H1 (cell line): Measurements from ENCODE around the gene OR2V1. TPM values are rescaled to one million over a fixed set of nuclear protein-coding genes. Genes with fewer than 3 reads are reported as not detected.

Source experiments
- KDM4A ChIP-seq: IDR thresholded peaks from one replicate; pipeline ENCODE4 v1.7.1; 2012; ENCODE audit warnings: low read depth, mild to moderate bottlenecking, moderate library complexity, low read length, inconsistent platforms; ENCODE audit not compliant: severe bottlenecking
- SIN3A ChIP-seq, 2 experiments: IDR thresholded peaks in 1 of 2; conservative IDR thresholded peaks in 1 of 2; 2 replicates each; pipeline ENCODE4 v1.6.1; 2011 to 2012; ENCODE audit warnings: low read length in 2 of 2, improper control_type of control experiment in 1 of 2, low read depth in 1 of 2, mild to moderate bottlenecking in 1 of 2
- SUZ12 ChIP-seq: fragments of 200-600 bp; sonication (generic); IDR thresholded peaks from 2 replicates; pipeline ENCODE4 v1.6.1; 2012; ENCODE audit warnings: mild to moderate bottlenecking, inconsistent platforms, low read length, moderate library complexity, mixed read lengths
- TAF1 ChIP-seq: IDR thresholded peaks from 2 replicates; pipeline ENCODE4 v1.6.1; 2011; ENCODE audit warnings: mild to moderate bottlenecking, low read depth, low read length
- polyA plus RNA-seq, 7 experiments: library from polyadenylated mRNA; depleted of rRNA in 3 of 7; stranded (reverse) in 5 of 7; unstranded in 2 of 7; fragments of >200 nt in 5 of 7; fragments of 200-250 nt in 2 of 7; gene quantifications; 1 replicate in 5 of 7; 2 replicates in 1 of 7; 4 replicates in 1 of 7; pipeline versions ENCODE4 v1.2.1 to v1.2.3, GENCODE V29; 2011 to 2013; ENCODE audit warnings: missing spikeins in 2 of 7, mixed read lengths in 2 of 7
- total RNA-seq: library from RNA; stranded (reverse); fragmentation: NEBNext Ultra II Directional; extraction: Animal tissue kit (Norgen Biotek cat#: 25700); gene quantifications from 2 replicates; pipeline ENCODE4 v1.2.1, GENCODE V29; 2021
- TF ChIP-seq, protein P1 (sequence below): fragments of 300-600 bp; sonication (generic); IDR thresholded peaks from 2 replicates; pipeline ENCODE4 v1.7.1; 2012; ENCODE audit warnings: low read length, moderate library complexity, mild to moderate bottlenecking, inconsistent platforms; ENCODE audit not compliant: insufficient replicate concordance

OR2V1 gene
- total and polyA plus RNA-seq, 2 of the 8 experiments (the other 6 are each of a cell fraction or from before 2014, with no cell fraction given), result not detected

DNA sequence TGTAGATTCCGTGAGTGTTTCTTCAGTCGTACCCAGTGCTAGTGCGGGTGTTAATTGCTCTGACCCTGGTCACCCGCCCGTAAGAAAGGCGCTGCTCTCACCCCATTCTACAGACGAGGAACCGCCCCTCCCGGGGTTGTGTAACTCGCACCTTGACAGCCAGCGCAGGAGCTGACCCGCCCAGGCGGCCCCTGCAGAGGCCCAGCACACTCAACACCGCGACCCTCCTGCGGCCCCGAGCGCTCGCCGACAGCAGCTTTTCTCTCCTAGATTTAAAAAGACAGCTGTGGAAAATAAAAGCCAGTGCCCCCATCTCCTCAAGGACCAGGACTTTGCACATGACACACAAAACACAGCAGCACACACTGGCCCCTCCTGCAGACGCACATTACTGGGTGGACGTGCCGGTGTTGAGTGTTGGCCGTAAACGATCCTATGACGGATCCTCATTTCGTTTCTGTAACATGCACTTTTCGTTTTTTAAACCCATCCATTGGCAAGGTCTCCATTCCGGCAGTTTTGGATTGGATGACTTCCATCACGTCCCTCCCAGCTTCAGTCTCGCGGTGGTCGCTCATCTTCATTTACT is 39.4 kb upstream of the OR2V1 start (continued):
- TF ChIP-seq, protein P1, sequence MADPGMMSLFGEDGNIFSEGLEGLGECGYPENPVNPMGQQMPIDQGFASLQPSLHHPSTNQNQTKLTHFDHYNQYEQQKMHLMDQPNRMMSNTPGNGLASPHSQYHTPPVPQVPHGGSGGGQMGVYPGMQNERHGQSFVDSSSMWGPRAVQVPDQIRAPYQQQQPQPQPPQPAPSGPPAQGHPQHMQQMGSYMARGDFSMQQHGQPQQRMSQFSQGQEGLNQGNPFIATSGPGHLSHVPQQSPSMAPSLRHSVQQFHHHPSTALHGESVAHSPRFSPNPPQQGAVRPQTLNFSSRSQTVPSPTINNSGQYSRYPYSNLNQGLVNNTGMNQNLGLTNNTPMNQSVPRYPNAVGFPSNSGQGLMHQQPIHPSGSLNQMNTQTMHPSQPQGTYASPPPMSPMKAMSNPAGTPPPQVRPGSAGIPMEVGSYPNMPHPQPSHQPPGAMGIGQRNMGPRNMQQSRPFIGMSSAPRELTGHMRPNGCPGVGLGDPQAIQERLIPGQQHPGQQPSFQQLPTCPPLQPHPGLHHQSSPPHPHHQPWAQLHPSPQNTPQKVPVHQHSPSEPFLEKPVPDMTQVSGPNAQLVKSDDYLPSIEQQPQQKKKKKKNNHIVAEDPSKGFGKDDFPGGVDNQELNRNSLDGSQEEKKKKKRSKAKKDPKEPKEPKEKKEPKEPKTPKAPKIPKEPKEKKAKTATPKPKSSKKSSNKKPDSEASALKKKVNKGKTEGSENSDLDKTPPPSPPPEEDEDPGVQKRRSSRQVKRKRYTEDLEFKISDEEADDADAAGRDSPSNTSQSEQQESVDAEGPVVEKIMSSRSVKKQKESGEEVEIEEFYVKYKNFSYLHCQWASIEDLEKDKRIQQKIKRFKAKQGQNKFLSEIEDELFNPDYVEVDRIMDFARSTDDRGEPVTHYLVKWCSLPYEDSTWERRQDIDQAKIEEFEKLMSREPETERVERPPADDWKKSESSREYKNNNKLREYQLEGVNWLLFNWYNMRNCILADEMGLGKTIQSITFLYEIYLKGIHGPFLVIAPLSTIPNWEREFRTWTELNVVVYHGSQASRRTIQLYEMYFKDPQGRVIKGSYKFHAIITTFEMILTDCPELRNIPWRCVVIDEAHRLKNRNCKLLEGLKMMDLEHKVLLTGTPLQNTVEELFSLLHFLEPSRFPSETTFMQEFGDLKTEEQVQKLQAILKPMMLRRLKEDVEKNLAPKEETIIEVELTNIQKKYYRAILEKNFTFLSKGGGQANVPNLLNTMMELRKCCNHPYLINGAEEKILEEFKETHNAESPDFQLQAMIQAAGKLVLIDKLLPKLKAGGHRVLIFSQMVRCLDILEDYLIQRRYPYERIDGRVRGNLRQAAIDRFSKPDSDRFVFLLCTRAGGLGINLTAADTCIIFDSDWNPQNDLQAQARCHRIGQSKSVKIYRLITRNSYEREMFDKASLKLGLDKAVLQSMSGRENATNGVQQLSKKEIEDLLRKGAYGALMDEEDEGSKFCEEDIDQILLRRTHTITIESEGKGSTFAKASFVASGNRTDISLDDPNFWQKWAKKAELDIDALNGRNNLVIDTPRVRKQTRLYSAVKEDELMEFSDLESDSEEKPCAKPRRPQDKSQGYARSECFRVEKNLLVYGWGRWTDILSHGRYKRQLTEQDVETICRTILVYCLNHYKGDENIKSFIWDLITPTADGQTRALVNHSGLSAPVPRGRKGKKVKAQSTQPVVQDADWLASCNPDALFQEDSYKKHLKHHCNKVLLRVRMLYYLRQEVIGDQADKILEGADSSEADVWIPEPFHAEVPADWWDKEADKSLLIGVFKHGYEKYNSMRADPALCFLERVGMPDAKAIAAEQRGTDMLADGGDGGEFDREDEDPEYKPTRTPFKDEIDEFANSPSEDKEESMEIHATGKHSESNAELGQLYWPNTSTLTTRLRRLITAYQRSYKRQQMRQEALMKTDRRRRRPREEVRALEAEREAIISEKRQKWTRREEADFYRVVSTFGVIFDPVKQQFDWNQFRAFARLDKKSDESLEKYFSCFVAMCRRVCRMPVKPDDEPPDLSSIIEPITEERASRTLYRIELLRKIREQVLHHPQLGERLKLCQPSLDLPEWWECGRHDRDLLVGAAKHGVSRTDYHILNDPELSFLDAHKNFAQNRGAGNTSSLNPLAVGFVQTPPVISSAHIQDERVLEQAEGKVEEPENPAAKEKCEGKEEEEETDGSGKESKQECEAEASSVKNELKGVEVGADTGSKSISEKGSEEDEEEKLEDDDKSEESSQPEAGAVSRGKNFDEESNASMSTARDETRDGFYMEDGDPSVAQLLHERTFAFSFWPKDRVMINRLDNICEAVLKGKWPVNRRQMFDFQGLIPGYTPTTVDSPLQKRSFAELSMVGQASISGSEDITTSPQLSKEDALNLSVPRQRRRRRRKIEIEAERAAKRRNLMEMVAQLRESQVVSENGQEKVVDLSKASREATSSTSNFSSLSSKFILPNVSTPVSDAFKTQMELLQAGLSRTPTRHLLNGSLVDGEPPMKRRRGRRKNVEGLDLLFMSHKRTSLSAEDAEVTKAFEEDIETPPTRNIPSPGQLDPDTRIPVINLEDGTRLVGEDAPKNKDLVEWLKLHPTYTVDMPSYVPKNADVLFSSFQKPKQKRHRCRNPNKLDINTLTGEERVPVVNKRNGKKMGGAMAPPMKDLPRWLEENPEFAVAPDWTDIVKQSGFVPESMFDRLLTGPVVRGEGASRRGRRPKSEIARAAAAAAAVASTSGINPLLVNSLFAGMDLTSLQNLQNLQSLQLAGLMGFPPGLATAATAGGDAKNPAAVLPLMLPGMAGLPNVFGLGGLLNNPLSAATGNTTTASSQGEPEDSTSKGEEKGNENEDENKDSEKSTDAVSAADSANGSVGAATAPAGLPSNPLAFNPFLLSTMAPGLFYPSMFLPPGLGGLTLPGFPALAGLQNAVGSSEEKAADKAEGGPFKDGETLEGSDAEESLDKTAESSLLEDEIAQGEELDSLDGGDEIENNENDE, result no peak
- TF ChIP-seq SUZ12, result peak; percentile 51; the same call in 1 of the 2 replicates
- no peak for TF ChIP-seq TAF1
- TF ChIP-seq SIN3A (conservative IDR thresholded peaks at IDR 0.05 in 1 of 2, IDR thresholded peaks at IDR 0.05 in 1 of 2; ENCODE audit: low read depth in 1 of 2, low read length in 2 of 2), result peak in 1 of 2 experiments; percentile 21; a peak in 1 of 4 replicates
- peak; percentile 2 for TF ChIP-seq KDM4A
- TF ChIP-seq, all 59 proteins: peak for 4
